ENCODE data around the gene ZNF750.

The ZNF750 gene

GRCh38 chr17:82874011-82874835 is 34.4 kb upstream of the ZNF750 start:
- DNase-seq (ENCODE audit: extremely low spot score, insufficient read length, low read depth) = no peak
- no peak for FAIRE-seq

- DNase-seq (ENCODE audit: extremely low spot score, insufficient read length, low read depth) (no peak), FAIRE-seq (no peak)
Observed at GRCh38 chr17:82873521-82873920, 33.7 kb upstream of the ZNF750 start.

DNA sequence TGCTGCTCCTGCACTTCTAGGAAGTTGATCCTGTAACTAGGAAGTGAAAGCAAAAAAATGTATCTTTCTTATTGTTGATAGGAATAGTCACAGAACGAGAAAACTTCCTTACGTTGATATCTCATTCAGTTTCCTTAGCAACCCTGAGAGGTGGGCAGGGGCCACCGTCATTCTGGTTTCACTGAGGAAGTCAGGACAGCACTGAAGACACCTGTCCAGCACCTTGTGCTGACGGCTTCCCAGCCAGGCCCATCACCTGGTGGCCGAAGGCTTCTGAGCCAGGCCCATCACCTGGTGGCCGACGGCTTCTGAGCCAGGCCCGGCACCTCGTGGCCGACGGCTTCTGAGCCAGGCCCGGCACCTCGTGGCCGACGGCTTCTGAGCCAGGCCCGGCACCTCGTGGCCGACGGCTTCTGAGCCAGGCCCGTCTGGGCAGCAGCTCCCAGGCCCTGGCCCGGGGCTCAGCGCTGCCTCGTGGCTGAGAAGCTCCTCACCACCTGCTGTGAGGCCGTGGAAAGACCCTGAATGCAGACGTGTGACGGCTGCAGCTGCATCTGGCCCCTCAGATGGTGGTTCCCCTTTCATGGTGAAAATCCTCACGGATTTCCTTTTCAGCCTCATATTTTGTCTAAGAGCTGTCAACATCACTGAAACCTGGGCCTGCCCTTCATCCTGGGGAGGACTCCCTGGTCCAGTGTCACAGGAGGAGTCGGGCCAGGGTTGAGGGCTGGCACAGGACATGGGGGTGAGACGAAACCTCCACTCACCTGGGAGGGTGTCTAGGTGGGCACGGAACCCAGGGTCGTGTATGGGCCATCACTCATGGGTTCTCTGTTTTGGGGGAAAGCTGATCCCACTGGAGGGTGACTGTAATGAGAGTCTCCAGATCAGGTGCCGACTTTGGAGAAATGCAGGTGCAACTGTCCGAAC is 33.0 kb upstream of the ZNF750 start:
- no peak for FAIRE-seq
- no peak for DNase-seq (ENCODE audit: extremely low spot score, insufficient read length, low read depth)

DNA sequence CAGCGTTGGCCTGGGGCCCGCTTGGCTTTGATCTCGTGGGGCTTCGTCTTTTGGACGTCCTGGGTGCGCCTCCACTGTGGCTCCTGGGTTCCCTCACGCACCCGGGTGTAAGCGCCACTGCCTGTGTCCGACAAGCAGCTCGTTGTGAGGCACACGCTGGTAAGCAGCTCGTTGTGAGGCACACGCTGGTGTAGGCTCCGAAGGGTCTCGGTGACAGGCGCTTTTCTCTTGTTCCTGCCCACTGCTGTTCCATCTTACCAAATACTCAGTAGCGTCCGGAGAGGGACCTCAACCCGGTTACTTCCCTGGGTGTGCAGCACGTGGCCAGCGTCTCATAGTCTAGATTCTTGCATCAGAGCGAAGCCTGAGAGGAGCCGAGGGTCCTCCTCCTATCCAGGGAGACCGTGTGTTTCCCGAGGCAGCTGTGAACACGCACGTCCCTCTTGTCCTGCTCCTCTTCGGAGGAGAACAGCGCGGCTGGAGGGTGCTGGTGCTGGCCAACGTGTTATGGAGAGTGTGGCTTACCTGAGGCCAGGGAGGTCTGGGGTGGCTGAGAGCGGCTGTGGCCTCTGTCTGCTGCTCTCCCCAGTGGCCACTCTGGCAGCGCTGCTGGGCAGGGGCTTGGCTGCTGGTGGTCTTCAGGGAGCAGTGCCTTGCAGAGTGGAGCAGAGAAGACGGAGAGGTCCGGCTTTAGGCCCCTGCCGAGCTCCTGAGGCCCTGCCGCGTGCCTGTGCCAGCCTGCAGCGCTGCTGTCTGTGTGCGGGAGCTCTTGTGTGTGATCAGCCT is 32.1 kb upstream of the ZNF750 start:
- FAIRE-seq (no peak), DNase-seq (ENCODE audit: extremely low spot score, insufficient read length, low read depth) (no peak)

DNA sequence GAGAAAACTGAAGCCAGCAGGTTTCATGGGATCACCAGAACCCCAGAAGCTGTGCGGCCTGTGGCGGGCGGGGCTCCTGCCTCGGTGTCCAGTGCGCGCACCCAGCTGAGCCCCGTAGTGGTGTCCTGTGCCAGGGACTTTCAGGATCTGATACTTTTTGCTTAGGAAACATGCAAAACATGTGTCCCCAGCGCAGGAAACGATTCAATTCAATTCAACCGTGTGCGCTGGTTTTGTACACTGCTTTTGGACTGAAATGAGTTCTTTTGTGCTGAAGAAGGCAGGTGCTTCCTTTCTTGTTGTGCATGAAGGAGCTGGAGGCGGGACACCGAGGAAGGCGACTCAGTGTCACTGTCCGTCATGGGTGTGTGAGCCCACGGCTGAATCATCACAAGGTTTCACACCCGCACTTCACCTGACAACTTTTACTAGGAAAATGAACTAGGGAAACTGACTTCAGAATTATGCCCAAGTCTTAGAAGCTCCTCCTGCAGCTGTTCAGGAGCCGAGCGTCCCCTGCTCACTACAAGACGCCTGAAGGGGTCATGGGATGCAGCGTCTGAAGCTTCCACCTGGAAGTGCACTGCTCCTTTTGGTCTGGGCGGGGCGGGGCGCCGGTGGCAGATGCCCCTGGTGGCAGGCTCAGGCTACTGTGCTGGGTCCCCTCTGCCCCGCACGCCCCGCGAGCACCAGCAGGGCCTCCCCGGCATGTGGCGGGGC is 31.4 kb upstream of the ZNF750 start:
- DNase-seq (ENCODE audit: extremely low spot score, insufficient read length, low read depth) (peak; percentile 62), FAIRE-seq (peak; percentile 87)

- FAIRE-seq (no peak), DNase-seq (ENCODE audit: extremely low spot score, insufficient read length, low read depth) (no peak)
Observed at GRCh38 chr17:82870541-82870940, 30.7 kb upstream of the ZNF750 start.

- FAIRE-seq = no peak
- no peak for DNase-seq (ENCODE audit: extremely low spot score, insufficient read length, low read depth)
Observed at GRCh38 chr17:82870091-82870491, 30.3 kb upstream of the ZNF750 start.

DNA sequence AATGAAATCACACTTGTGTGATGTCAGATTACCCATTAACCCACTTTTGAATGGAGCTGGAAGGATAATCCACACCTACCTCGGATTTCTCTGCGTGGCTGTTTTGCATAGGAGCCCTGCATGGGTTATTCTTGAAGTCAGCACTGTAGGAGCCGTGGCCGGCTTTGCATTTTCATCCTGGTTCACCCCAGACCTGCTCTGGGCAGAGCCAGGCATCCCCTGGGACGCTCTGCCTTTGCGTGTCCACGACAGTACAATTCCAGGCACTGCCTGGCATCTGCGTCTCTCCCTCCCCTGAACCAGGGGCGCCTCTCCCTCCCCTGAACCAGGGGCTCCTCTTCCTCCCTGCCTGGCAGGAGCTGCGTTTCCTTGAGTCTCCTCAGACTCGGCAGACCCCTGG is 29.7 kb upstream of the ZNF750 start:
- no peak for FAIRE-seq
- no peak for DNase-seq (ENCODE audit: extremely low spot score, insufficient read length, low read depth)

DNA sequence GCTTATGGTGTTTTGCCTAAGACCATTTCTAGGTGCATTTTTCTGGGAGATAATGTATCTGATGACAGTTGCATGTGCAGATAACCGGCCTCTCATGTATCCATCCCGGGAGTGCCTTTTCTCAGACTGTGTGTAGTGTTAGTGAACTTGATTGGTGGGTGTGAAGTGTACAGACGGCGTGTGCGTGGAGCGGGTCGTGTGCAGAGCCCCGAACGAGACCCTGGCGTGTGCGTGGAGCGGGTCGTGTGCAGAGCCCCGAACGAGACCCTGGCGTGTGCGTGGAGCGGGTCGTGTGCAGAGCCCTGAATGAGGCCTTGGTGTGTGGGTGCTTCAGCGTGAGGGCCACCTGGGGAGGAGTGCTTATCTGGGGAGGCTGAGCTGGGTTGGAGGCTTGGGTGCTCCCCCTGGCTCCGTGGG is 28.9 kb upstream of the ZNF750 start:
- no peak for FAIRE-seq
- DNase-seq (ENCODE audit: extremely low spot score, insufficient read length, low read depth) = no peak

- no peak for FAIRE-seq
- DNase-seq (ENCODE audit: extremely low spot score, insufficient read length, low read depth) = no peak
Observed at GRCh38 chr17:82867763-82868325, 28.0 kb upstream of the ZNF750 start.

GRCh38 chr17:82866590-82867191 is 26.9 kb upstream of the ZNF750 start:
- DNase-seq (ENCODE audit: extremely low spot score, insufficient read length, low read depth) (no peak), FAIRE-seq (no peak)

DNA sequence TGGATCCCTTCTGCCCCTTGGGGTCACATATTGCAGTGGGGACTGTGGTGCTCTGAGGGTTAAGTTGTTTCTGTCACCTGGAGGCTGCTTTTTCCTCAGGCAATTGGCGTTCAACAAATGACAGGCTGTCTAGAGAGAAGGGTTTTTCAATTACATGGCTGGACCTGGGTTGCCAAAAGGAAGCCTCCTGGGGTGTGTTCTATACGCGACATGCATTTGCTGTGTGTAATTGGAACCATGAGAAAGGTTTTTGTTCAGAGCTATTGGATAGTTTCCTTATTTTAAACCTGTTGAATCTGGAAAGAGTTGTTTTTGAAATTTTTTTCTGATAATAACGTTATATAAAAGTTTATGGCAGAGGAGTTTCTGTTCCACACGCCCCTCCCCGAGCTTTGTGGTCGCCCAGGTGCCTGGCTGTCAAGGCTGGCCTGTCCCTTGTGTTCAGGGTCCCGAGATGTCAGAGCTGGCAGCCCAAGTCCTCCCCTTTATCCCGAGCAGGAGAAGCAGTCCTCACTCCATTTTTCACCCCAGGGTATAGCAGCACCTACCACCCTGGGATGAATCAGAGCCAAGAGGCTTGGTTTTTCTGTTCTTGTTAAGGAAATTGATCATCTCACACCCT is 26.1 kb upstream of the ZNF750 start:
- DNase-seq (ENCODE audit: extremely low spot score, insufficient read length, low read depth) (no peak), FAIRE-seq (peak; percentile 48)

- DNase-seq (ENCODE audit: extremely low spot score, insufficient read length, low read depth) (no peak), FAIRE-seq (no peak)
Observed at GRCh38 chr17:82865274-82865673, 25.5 kb upstream of the ZNF750 start.

GRCh38 chr17:82864713-82865248 is 25.0 kb upstream of the ZNF750 start:
- peak; percentile 12 for FAIRE-seq
- no peak for DNase-seq (ENCODE audit: extremely low spot score, insufficient read length, low read depth)

GRCh38 chr17:82863941-82864712 is 24.3 kb upstream of the ZNF750 start:
- peak; percentile 72 for DNase-seq (ENCODE audit: extremely low spot score, insufficient read length, low read depth)
- peak; percentile 99 for FAIRE-seq

GRCh38 chr17:82863383-82863940 is 23.6 kb upstream of the ZNF750 start:
- DNase-seq (ENCODE audit: extremely low spot score, insufficient read length, low read depth) = peak; percentile 18
- no peak for FAIRE-seq

- DNase-seq (ENCODE audit: extremely low spot score, insufficient read length, low read depth) (no peak), FAIRE-seq (no peak)
Observed at GRCh38 chr17:82862737-82863382, 23.0 kb upstream of the ZNF750 start.
